MCF 10A (cell line): Measurements from ENCODE around the gene TGIF2. TPM values are rescaled to one million over a fixed set of nuclear protein-coding genes. Genes with fewer than 3 reads are reported as not detected.
A peak's percentile ranks its signal among the peaks of the same experiment; 100 is the strongest.
"Not testable (repeated sequence)": the region's sequence is repeated elsewhere in the genome, so short reads cannot be mapped to it uniquely, and the experiment has no call there.

ENCODE experiments used
- BruUV-seq: library from RNA; stranded (reverse); fragments of 400-500 nt; replicated peaks from 2 replicates; lab custom pipeline; 2021; lab: Mats Ljungman, UMichigan
- CTCF ChIA-PET: fragments of 300-600 bp; sonication (Branson Sonifier 250); formaldehyde crosslinking; extraction: SDS; loops from one replicate; lab custom pipeline; 2021; ENCODE audit warnings: antibody characterized with exemption, inconsistent platforms; lab: Yijun Ruan, JAX
- POLR2A ChIA-PET: fragments of 300-600, 350-650 bp; sonication (Branson Sonifier 250); formaldehyde crosslinking; extraction: SDS; loops from one replicate; lab custom pipeline; 2020; ENCODE audit warnings: antibody characterized with exemption, inconsistent platforms; lab: Yijun Ruan, JAX
- DNase-seq: peaks from one replicate; pipeline ENCODE4 v3.0.0-alpha.2; 2018; ENCODE audit not compliant: unreplicated experiment
- H3K27ac Mint-ChIP-seq: one replicate; pipeline ENCODE4 v1.8.0; 2022; ENCODE audit warnings: mild to moderate bottlenecking, low read depth, mixed read lengths; ENCODE audit not compliant: unreplicated experiment
- H3K27me3 Mint-ChIP-seq: one replicate; pipeline ENCODE4 v1.8.0; 2022; ENCODE audit warnings: mixed read lengths; ENCODE audit not compliant: insufficient read depth, unreplicated experiment
- H3K36me3 Mint-ChIP-seq: one replicate; pipeline ENCODE4 v1.8.0; 2022; ENCODE audit warnings: mild to moderate bottlenecking, moderate library complexity, mixed read lengths; ENCODE audit not compliant: insufficient read depth, unreplicated experiment
- H3K4me1 Mint-ChIP-seq: one replicate; pipeline ENCODE4 v1.8.0; 2022; ENCODE audit warnings: mixed read lengths; ENCODE audit not compliant: insufficient read depth, unreplicated experiment
- H3K4me3 Mint-ChIP-seq: one replicate; pipeline ENCODE4 v1.8.0; 2022; ENCODE audit warnings: mild to moderate bottlenecking, moderate library complexity, mixed read lengths; ENCODE audit not compliant: unreplicated experiment
- H3K9me3 Mint-ChIP-seq: one replicate; pipeline ENCODE4 v1.8.0; 2022; ENCODE audit warnings: mixed read lengths; ENCODE audit not compliant: unreplicated experiment
- intact Hi-C: fragments of 100-400 bp; cut with micrococcal nuclease; formaldehyde crosslinking; loops from 2 replicates; pipeline ENCODE4 v1.14.1; 2022
- total RNA-seq: library from RNA; stranded (reverse); gene quantifications from 2 replicates; pipeline ENCODE4 v1.2.3, GENCODE V29; 2022
- TF ChIP-seq, protein P1 (sequence below): fragments of 200-600 bp; IDR thresholded peaks from one replicate; pipeline ENCODE4 v1.8.0; 2022; ENCODE audit warnings: antibody characterized with exemption, mild to moderate bottlenecking; ENCODE audit not compliant: unreplicated experiment

TGIF2 gene
- total RNA-seq, 1 experiment from 2014 or later: 9.7 TPM

DNA sequence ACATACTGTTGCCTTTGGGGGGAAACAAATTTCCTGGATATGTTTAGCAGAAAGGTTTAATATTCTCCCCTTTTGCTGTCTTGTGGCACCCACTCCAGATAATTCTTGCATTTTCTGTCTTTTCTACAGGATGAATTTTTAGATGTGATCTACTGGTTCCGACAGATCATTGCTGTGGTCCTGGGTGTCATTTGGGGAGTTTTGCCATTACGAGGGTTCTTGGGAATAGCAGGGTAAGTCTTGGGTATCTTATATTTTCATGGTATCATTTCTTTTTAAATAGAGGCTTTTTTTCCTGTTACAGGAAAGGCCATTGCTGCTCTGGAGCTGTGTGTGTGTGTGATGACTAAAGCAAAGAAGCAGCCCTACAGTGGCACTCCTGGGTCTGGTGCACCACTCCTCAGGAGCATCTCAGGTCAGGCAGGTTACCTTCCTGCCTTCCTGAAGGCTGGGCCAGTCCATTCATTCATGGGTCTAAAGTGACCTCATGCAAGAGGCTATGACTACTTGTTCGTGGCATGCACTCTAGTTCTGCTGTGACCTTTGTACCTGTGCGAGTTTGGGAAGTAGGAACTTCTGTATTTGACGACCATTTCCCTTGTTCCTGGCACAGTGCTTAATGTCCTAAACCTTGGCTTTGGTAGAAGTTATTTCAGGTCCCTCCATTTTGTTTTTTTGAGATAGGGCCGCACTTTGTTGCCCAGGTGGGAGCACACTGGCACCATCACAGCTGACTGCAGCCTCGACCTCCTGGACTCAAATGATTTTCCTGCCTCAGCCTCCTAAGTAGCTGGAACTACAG is 34.4 kb downstream of the TGIF2 start:
- ChIA-PET POLR2A (interaction anchor here (2.3 to 4.3 kb wide), 4 partner anchors 14 to 166 kb away, joined by 19 to 67 read pairs (median 52); partner anchors contain the start of genes DSN1, NDRG3 and TGIF2), CTCF (interaction anchor here (0.7 to 1.4 kb wide), 2 partner anchors 147 to 167 kb away, joined by 3 to 5 read pairs; no protein-coding TSS in a partner anchor)
- no peak for DNase-seq
- H3K27me3 Mint-ChIP-seq: no peaks in the 10 kb centered on the region
- intact Hi-C loops: no loop called here
- no TSS peak for BruUV-seq
- no peaks in the 10 kb centered on the region for H3K9me3 Mint-ChIP-seq
- peaks cover 54% of the 10 kb centered on the region for H3K36me3 Mint-ChIP-seq
- peak overlapping the region; percentile 99 for H3K4me3 Mint-ChIP-seq
- H3K4me1 Mint-ChIP-seq: peaks cover 4% of the 10 kb centered on the region
- H3K27ac Mint-ChIP-seq: peak overlapping the region; percentile 98
- TF ChIP-seq, protein P1, sequence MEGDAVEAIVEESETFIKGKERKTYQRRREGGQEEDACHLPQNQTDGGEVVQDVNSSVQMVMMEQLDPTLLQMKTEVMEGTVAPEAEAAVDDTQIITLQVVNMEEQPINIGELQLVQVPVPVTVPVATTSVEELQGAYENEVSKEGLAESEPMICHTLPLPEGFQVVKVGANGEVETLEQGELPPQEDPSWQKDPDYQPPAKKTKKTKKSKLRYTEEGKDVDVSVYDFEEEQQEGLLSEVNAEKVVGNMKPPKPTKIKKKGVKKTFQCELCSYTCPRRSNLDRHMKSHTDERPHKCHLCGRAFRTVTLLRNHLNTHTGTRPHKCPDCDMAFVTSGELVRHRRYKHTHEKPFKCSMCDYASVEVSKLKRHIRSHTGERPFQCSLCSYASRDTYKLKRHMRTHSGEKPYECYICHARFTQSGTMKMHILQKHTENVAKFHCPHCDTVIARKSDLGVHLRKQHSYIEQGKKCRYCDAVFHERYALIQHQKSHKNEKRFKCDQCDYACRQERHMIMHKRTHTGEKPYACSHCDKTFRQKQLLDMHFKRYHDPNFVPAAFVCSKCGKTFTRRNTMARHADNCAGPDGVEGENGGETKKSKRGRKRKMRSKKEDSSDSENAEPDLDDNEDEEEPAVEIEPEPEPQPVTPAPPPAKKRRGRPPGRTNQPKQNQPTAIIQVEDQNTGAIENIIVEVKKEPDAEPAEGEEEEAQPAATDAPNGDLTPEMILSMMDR: no peak

DNA sequence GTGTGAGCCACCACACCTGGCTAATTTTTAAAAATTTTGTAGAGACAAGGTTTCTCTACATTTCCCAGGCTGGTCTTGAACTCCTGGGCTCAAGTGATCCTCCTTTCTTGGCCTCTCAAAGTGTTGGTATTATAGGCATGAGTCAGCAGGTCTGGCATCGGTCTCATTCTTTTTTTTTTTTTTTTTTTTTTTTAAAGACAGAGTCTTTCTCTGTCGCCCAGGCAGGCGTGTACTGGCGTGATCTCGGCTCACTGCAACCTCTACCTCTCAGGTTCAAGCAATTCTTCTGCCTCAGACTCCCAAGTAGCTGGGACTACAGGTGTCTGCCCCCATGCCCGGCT is 35.0 kb downstream of the TGIF2 start:
- H3K27ac Mint-ChIP-seq, POLR2A ChIA-PET, H3K4me1 Mint-ChIP-seq, BruUV-seq, intact Hi-C loops, H3K9me3 Mint-ChIP-seq, H3K27me3 Mint-ChIP-seq: not testable (repeated sequence)
- Mint-ChIP-seq H3K4me3 (peak overlapping the region; percentile 99), H3K36me3 (peaks cover 58% of the 10 kb centered on the region)
- DNase-seq: peak; percentile 13
- CTCF ChIA-PET: interaction anchor here (1.4 kb wide), 1 partner anchor 147 kb away, joined by 5 read pairs; no protein-coding TSS in a partner anchor

DNA sequence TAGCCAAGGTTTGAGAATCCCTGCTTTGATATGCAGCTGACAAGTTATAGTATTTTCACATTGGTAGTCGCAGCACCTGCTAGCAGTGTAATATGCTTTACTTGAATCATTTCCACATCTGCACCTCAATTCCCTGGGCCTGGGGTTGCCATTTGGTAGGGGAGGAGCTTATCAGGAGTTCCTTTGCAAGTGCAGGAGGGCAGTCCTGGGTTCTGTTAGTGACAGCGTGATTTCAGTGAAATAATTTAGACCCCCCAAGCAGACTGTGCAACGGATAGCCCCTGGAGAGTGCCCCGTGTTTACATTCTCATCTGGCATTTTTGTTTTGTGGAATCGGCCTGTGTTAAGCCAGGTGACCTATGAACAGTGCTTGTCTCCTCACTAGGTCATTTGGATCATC is 38.2 kb downstream of the TGIF2 start:
- POLR2A ChIA-PET: no interaction called here

DNA sequence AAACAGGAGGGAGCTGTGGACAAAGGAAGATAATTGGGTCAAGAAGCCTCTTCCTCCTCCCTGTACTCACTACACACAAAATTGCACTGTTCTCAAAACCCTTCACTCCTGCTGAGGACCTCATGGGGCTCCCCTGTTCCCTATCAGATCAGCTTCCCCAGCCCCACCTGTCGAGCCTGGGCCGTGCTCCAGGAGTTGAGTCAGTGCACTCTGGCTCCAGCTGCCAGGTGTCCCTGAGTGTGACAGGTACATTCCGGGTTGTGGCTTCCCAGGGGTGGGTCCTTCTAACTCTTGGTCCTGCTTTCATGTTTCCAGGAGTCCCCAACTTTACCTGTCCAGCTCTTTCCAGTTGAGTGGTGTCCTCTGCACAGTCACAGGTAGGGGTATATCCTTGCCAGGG is 40.6 kb downstream of the TGIF2 start:
- H3K27ac Mint-ChIP-seq: no peak overlapping the region
- peaks cover 5% of the 10 kb centered on the region for H3K4me1 Mint-ChIP-seq
- H3K27me3 Mint-ChIP-seq: no peaks in the 10 kb centered on the region
- CTCF ChIA-PET: interaction anchor here (0.5 to 2.6 kb wide), 8 partner anchors 9 to 398 kb away, joined by 3 to 14 read pairs (median 4); partner anchors contain the start of gene RAB5IF
- POLR2A ChIA-PET: interaction anchor here (1.2 to 1.6 kb wide), 2 partner anchors 8 to 37 kb away, joined by 4 to 13 read pairs; partner anchors contain the start of gene RAB5IF
- intact Hi-C loops: loop anchor here (2.0 kb wide), 1 partner anchor 141 kb away; no protein-coding TSS in a partner anchor
- peak; percentile 14 for DNase-seq
- TF ChIP-seq, protein P1: no peak
- no TSS peak for BruUV-seq
- H3K4me3 Mint-ChIP-seq: no peak overlapping the region
- no peaks in the 10 kb centered on the region for H3K9me3 Mint-ChIP-seq
- peaks cover 49% of the 10 kb centered on the region for H3K36me3 Mint-ChIP-seq

More for the DNA sequence above, 38.2 kb downstream of the TGIF2 start:
- CTCF ChIA-PET: interaction anchor here (0.6 to 4.5 kb wide), 11 partner anchors 117 to 580 kb away, joined by 3 to 32 read pairs (median 4); a partner anchor contains a TSS
- H3K36me3 Mint-ChIP-seq: peaks cover 60% of the 10 kb centered on the region
- H3K9me3 Mint-ChIP-seq: no peaks in the 10 kb centered on the region
- intact Hi-C loops: loop anchor here (1.0 to 2.0 kb wide), 2 partner anchors 143 to 276 kb away; no protein-coding TSS in a partner anchor
- no peak overlapping the region for H3K27ac Mint-ChIP-seq
- H3K27me3 Mint-ChIP-seq: no peaks in the 10 kb centered on the region
- TF ChIP-seq, protein P1: no peak
- H3K4me3 Mint-ChIP-seq: no peak overlapping the region
- no TSS peak for BruUV-seq
- peaks cover 8% of the 10 kb centered on the region for H3K4me1 Mint-ChIP-seq
- no peak for DNase-seq
